ENCODE results near the gene ARHGAP8. TPM values are rescaled to one million over a fixed set of nuclear protein-coding genes. Genes with fewer than 3 reads are reported as not detected.
A peak's percentile ranks its signal among the peaks of the same experiment; 100 is the strongest.
"Not testable (repeated sequence)": the region's sequence is repeated elsewhere in the genome, so short reads cannot be mapped to it uniquely, and the experiment has no call there.

ARHGAP8 gene
- total RNA-seq, 1 donor from 2014 or later, result 0.25 TPM

DNA sequence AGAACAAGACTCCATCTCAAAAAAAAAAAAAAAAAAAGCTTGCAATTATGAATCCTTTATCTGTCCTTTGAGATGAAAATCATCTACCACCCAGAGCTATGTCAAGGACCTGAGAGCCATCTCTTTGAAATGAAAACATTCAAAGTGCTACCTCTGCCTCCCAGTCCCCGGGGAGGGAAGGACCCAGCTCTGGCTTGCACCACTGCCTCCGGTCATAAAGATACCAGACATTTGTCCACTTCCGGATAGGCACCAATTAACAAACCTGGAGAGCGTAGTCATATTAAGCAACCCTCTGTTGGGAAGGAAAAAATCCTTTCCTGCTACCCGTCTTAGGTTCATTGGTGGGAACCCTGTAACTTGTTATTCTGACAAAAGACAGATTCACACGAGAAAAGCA is 98.6 kb downstream of the ARHGAP8 start:
- Mint-ChIP-seq H3K27ac (ENCODE audit: unreplicated experiment) (no peak overlapping the region), H3K9me3 (ENCODE audit: low read depth) (no peaks in the 10 kb centered on the region), H3K4me1 (ENCODE audit: low read depth) (no peaks in the 10 kb centered on the region), H3K4me3 (ENCODE audit: unreplicated experiment) (no peak overlapping the region), H3K27me3 (ENCODE audit: low read depth) (peaks cover 5% of the 10 kb centered on the region), H3K36me3 (ENCODE audit: low read depth) (no peaks in the 10 kb centered on the region)
- DNase-seq (ENCODE audit: low spot score), result peak; percentile 36
- TF ChIP-seq, protein P1, sequence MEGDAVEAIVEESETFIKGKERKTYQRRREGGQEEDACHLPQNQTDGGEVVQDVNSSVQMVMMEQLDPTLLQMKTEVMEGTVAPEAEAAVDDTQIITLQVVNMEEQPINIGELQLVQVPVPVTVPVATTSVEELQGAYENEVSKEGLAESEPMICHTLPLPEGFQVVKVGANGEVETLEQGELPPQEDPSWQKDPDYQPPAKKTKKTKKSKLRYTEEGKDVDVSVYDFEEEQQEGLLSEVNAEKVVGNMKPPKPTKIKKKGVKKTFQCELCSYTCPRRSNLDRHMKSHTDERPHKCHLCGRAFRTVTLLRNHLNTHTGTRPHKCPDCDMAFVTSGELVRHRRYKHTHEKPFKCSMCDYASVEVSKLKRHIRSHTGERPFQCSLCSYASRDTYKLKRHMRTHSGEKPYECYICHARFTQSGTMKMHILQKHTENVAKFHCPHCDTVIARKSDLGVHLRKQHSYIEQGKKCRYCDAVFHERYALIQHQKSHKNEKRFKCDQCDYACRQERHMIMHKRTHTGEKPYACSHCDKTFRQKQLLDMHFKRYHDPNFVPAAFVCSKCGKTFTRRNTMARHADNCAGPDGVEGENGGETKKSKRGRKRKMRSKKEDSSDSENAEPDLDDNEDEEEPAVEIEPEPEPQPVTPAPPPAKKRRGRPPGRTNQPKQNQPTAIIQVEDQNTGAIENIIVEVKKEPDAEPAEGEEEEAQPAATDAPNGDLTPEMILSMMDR (IDR thresholded peaks at IDR 0.05), result no peak

DNA sequence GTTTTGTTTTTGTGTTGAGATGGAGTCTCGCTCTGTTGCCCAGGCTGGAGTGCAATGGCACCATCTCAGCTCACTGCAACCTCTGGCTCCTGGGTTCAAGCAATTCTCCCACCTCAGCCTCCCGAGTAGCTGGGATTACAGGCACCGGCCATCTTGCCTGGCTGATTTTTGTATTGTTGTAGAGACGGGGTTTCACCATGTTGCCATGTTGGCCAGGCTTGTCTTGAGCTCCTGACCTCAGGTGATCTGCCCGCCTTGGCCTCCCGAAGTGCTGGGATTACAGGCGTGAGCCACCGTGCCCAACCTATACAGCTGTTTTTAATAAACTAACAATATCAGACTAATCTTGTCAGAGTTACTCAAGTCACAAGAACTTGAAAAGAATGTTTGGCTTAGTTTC is 102.3 kb downstream of the ARHGAP8 start:
- not testable (repeated sequence) for H3K4me1 Mint-ChIP-seq (ENCODE audit: low read depth); H3K27ac Mint-ChIP-seq (ENCODE audit: unreplicated experiment); H3K27me3 Mint-ChIP-seq (ENCODE audit: low read depth); H3K9me3 Mint-ChIP-seq (ENCODE audit: low read depth); H3K36me3 Mint-ChIP-seq (ENCODE audit: low read depth); H3K4me3 Mint-ChIP-seq (ENCODE audit: unreplicated experiment)
- DNase-seq (ENCODE audit: low spot score), result peak; percentile 28

DNA sequence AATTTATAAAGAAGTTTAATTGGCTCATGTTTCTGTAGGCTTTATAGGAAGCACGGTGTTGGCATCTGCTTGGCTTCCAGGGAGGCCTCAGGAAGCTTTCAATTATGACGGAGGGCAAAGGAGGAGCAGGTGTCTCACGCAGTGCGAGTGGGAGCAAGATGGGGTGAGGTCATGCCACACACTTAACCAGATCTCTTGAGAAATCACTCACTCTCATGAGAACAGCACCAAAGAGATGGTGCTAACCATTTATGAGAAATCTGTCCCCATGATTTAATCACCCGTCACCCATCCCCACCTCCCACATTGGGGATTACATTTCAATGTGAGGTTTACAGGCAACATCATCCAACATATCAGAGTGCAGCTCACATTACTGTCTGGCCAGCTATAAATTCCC is 103.5 kb downstream of the ARHGAP8 start:
- no peaks in the 10 kb centered on the region for H3K4me1 Mint-ChIP-seq (ENCODE audit: low read depth)
- H3K27me3 Mint-ChIP-seq (ENCODE audit: low read depth), result peaks cover 3% of the 10 kb centered on the region
- no peaks in the 10 kb centered on the region for H3K36me3 Mint-ChIP-seq (ENCODE audit: low read depth)
- TF ChIP-seq, protein P1 (IDR thresholded peaks at IDR 0.05), result no peak
- H3K4me3 Mint-ChIP-seq (ENCODE audit: unreplicated experiment), result no peak overlapping the region
- DNase-seq (ENCODE audit: low spot score), result peak; percentile 25
- H3K9me3 Mint-ChIP-seq (ENCODE audit: low read depth), result no peaks in the 10 kb centered on the region
- no peak overlapping the region for H3K27ac Mint-ChIP-seq (ENCODE audit: unreplicated experiment)

DNA sequence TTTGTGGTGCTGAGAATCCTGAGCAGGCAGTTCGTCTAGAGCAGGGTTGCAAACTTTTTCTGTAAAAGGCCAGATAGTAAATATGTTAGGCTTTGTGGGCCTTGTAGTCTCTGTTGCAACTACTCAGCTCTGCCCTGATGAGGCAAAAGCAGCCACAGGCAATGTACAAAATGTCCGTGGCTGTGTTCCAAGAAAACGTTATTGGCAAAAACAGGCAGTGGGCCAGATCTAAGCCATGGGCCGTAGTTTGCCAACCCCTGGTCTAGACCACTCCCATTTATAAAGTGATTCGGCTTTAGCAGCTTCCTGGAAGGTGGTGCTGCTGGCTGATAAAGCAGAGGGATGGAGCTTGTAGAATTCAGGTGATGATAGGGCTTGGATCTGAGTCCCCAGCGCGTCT is 106.4 kb downstream of the ARHGAP8 start:
- not testable (repeated sequence) for H3K27ac Mint-ChIP-seq (ENCODE audit: unreplicated experiment); H3K9me3 Mint-ChIP-seq (ENCODE audit: low read depth); H3K27me3 Mint-ChIP-seq (ENCODE audit: low read depth); H3K4me3 Mint-ChIP-seq (ENCODE audit: unreplicated experiment); H3K4me1 Mint-ChIP-seq (ENCODE audit: low read depth); DNase-seq (ENCODE audit: low spot score); H3K36me3 Mint-ChIP-seq (ENCODE audit: low read depth)

DNA sequence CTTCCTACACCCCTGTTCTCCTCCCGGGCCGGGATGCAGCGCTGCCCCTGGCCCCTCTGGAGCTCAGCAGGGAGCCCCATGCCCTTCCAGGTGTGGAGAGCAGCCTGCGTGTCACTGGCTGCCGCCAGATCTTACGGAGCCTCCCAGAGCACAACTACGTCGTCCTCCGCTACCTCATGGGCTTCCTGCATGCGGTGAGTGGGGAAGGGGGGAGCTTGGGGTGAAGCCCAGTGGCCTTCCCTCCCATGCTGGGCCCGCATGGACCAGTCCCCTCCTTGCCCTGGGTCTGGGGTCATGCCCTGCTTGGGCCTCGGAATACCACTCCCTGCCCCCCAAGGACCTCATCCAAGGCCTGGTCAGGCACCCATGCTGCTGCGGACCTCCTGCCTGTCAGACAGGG is 107.3 kb downstream of the ARHGAP8 start:
- no peak overlapping the region for H3K4me3 Mint-ChIP-seq (ENCODE audit: unreplicated experiment)
- H3K36me3 Mint-ChIP-seq (ENCODE audit: low read depth), result no peaks in the 10 kb centered on the region
- no peaks in the 10 kb centered on the region for H3K27me3 Mint-ChIP-seq (ENCODE audit: low read depth)
- peak; percentile 81 for DNase-seq (ENCODE audit: low spot score)
- no peak overlapping the region for H3K27ac Mint-ChIP-seq (ENCODE audit: unreplicated experiment)
- TF ChIP-seq, protein P1 (IDR thresholded peaks at IDR 0.05), result no peak
- H3K4me1 Mint-ChIP-seq (ENCODE audit: low read depth), result no peaks in the 10 kb centered on the region
- no peaks in the 10 kb centered on the region for H3K9me3 Mint-ChIP-seq (ENCODE audit: low read depth)

DNA sequence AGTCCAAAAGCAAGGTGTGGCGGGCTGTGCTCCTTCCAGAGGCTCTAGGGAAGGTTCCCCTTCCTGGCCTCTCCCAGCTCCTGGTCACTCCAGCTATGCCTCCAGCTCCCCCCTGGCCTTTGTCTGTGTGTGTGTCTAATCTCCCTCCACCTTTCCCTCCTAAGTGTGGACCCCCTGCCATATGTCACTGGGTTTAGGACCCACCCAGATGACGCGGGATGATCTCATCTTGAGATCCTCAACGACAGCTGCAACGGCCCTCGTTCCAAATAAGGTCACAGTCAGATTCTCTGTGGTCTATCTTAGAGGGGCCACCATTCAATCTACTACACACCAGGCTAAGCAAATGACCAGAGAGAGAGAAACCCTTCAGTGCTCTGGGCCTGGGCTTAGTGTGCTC is 107.9 kb downstream of the ARHGAP8 start:
- no peaks in the 10 kb centered on the region for H3K36me3 Mint-ChIP-seq (ENCODE audit: low read depth)
- DNase-seq (ENCODE audit: low spot score), result no peak
- no peaks in the 10 kb centered on the region for H3K4me1 Mint-ChIP-seq (ENCODE audit: low read depth)
- no peaks in the 10 kb centered on the region for H3K9me3 Mint-ChIP-seq (ENCODE audit: low read depth)
- H3K4me3 Mint-ChIP-seq (ENCODE audit: unreplicated experiment), result no peak overlapping the region
- TF ChIP-seq, protein P1 (IDR thresholded peaks at IDR 0.05), result no peak
- no peak overlapping the region for H3K27ac Mint-ChIP-seq (ENCODE audit: unreplicated experiment)
- H3K27me3 Mint-ChIP-seq (ENCODE audit: low read depth), result no peaks in the 10 kb centered on the region

All from chondrocyte (in vitro differentiated cells).